ENCODE results near the gene HHLA2. TPM values are rescaled to one million over a fixed set of nuclear protein-coding genes. Genes with fewer than 3 reads are reported as not detected.

HHLA2 gene
- total RNA-seq, 1 donor from 2014 or later, result not detected

- TF ChIP-seq, protein P1, sequence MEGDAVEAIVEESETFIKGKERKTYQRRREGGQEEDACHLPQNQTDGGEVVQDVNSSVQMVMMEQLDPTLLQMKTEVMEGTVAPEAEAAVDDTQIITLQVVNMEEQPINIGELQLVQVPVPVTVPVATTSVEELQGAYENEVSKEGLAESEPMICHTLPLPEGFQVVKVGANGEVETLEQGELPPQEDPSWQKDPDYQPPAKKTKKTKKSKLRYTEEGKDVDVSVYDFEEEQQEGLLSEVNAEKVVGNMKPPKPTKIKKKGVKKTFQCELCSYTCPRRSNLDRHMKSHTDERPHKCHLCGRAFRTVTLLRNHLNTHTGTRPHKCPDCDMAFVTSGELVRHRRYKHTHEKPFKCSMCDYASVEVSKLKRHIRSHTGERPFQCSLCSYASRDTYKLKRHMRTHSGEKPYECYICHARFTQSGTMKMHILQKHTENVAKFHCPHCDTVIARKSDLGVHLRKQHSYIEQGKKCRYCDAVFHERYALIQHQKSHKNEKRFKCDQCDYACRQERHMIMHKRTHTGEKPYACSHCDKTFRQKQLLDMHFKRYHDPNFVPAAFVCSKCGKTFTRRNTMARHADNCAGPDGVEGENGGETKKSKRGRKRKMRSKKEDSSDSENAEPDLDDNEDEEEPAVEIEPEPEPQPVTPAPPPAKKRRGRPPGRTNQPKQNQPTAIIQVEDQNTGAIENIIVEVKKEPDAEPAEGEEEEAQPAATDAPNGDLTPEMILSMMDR (IDR thresholded peaks at IDR 0.05; ENCODE audit: insufficient read depth, low read length, severe bottlenecking), result no peak
- Histone ChIP-seq H3K27me3 (ENCODE audit: control insufficient read depth, insufficient read depth, low read length) (no peaks in the 10 kb centered on the region), H3K4me3 (ENCODE audit: low read depth, low read length) (no peak overlapping the region), H3K36me3 (ENCODE audit: control insufficient read depth, insufficient read depth, low read length) (no peaks in the 10 kb centered on the region)
- no peak for FAIRE-seq
- DNase-seq (ENCODE audit: low read depth), result no peak
Measured at GRCh38 chr3:108343491-108343890, 47.1 kb downstream of the HHLA2 start.

- FAIRE-seq (no peak), DNase-seq (ENCODE audit: low read depth) (no peak)
- Histone ChIP-seq H3K27me3 (ENCODE audit: control insufficient read depth, insufficient read depth, low read length) (no peaks in the 10 kb centered on the region), H3K4me3 (ENCODE audit: low read depth, low read length) (no peak overlapping the region), H3K36me3 (ENCODE audit: control insufficient read depth, insufficient read depth, low read length) (no peaks in the 10 kb centered on the region)
- TF ChIP-seq, protein P1 (IDR thresholded peaks at IDR 0.05; ENCODE audit: insufficient read depth, low read length, severe bottlenecking), result no peak
Measured at GRCh38 chr3:108345492-108346205, 49.3 kb downstream of the HHLA2 start.

DNA sequence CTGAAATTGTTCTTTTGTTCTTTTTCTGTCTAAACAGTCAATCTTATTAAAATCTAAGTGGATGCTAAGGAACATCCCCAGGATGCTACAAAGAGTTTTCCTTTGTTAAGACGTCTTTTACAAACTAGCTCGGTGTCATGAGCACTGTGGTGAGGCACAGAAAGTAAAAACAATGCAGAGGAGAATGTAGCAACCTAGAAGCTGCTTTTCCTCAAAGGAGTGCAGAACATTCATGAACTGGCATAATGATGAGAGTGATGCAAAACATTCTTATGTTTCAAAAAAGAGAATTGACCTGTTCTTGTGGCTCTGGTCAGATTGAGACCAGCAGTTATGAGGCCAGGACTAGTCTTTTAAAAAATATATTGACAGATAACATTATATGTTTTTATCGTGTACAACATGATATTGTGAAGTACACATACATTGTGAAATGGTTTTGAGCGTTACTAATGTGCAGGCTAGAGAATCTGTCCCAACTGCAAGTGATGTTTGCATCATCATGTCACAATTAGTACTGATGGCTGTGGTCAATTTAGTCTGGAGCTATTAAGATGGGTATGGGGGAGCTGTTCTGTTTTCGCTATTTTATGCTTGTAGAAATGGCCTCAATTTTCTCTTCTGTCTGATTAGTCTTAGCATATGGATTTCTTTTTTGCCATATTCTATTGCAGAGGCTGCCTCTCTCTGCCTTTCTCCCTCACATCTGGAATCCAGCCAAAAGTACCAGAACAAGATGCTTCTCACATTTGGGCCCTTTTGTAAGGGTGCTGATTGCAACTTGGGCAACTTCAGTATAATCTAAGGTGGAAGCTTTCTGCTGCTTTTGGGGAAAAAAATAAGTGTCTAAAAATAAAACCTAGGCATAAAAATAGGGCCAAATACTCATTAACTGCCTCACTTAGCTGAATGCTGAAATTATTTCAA lies 50.2 kb downstream of the HHLA2 start:
- Histone ChIP-seq H3K36me3 (ENCODE audit: control insufficient read depth, insufficient read depth, low read length) (no peaks in the 10 kb centered on the region), H3K4me3 (ENCODE audit: low read depth, low read length) (no peak overlapping the region), H3K27me3 (ENCODE audit: control insufficient read depth, insufficient read depth, low read length) (no peaks in the 10 kb centered on the region)
- TF ChIP-seq, protein P1 (IDR thresholded peaks at IDR 0.05; ENCODE audit: insufficient read depth, low read length, severe bottlenecking), result no peak
- no peak for FAIRE-seq
- DNase-seq (ENCODE audit: low read depth), result no peak

GRCh38 chr3:108352176-108352575 lies 55.8 kb downstream of the HHLA2 start:
- H3K27me3 ChIP-seq (ENCODE audit: control insufficient read depth, insufficient read depth, low read length), result no peaks in the 10 kb centered on the region
- DNase-seq (ENCODE audit: low read depth) (no peak), FAIRE-seq (no peak)
- TF ChIP-seq, protein P1 (IDR thresholded peaks at IDR 0.05; ENCODE audit: insufficient read depth, low read length, severe bottlenecking), result no peak
- no peak overlapping the region for H3K4me3 ChIP-seq (ENCODE audit: low read depth, low read length)
- H3K36me3 ChIP-seq (ENCODE audit: control insufficient read depth, insufficient read depth, low read length), result no peaks in the 10 kb centered on the region

GRCh38 chr3:108354562-108354961 lies 58.2 kb downstream of the HHLA2 start:
- TF ChIP-seq, protein P1 (IDR thresholded peaks at IDR 0.05; ENCODE audit: insufficient read depth, low read length, severe bottlenecking), result no peak
- FAIRE-seq (no peak), DNase-seq (ENCODE audit: low read depth) (no peak)
- no peaks in the 10 kb centered on the region for H3K27me3 ChIP-seq (ENCODE audit: control insufficient read depth, insufficient read depth, low read length)
- H3K36me3 ChIP-seq (ENCODE audit: control insufficient read depth, insufficient read depth, low read length), result no peaks in the 10 kb centered on the region
- H3K4me3 ChIP-seq (ENCODE audit: low read depth, low read length), result no peak overlapping the region

Measured in bronchial epithelial cell (primary cell).